HepG2 (cell line): Measurements from ENCODE around the gene CHID1. TPM values are rescaled to one million over a fixed set of nuclear protein-coding genes. Genes with fewer than 3 reads are reported as not detected.

Experiments
- ARHGAP35 ChIP-seq: sonication (generic); formaldehyde crosslinking; IDR thresholded peaks from 2 replicates; pipeline ENCODE4 v1.9.0; 2022; ENCODE audit warnings: mild to moderate bottlenecking, inconsistent platforms, moderate library complexity, missing genetic modification reagents, borderline replicate concordance
- CBX5 ChIP-seq: sonication (generic); formaldehyde crosslinking; IDR thresholded peaks from 2 replicates; pipeline ENCODE4 v1.4.0; 2020; ENCODE audit warnings: missing genetic modification reagents, borderline replicate concordance
- CENPT ChIP-seq: sonication (generic); formaldehyde crosslinking; IDR thresholded peaks from 2 replicates; pipeline ENCODE4 v1.8.0; 2022; ENCODE audit warnings: low read depth, mild to moderate bottlenecking, moderate library complexity, missing genetic modification reagents
- HNF4A ChIP-seq: sonication (generic); formaldehyde crosslinking; IDR thresholded peaks from 2 replicates; pipeline ENCODE4 v1.4.0; 2020; ENCODE audit warnings: missing genetic modification reagents
- PITX1 ChIP-seq: sonication (generic); formaldehyde crosslinking; IDR thresholded peaks from 2 replicates; pipeline ENCODE4 v1.5.1; 2020; ENCODE audit warnings: mild to moderate bottlenecking, missing genetic modification reagents
- TAF1 ChIP-seq: sonication (generic); formaldehyde crosslinking; IDR thresholded peaks from 2 replicates; pipeline ENCODE4 v1.4.0; 2020; ENCODE audit warnings: missing genetic modification reagents
- ZFP37 ChIP-seq: sonication (generic); formaldehyde crosslinking; IDR thresholded peaks from 2 replicates; pipeline ENCODE4 v1.4.0; 2020; ENCODE audit warnings: missing genetic modification reagents, borderline replicate concordance
- ZNF143 ChIP-seq: sonication (generic); formaldehyde crosslinking; IDR thresholded peaks from 2 replicates; pipeline ENCODE4 v1.4.0; 2020; ENCODE audit warnings: missing genetic modification reagents
- ZNF296 ChIP-seq: sonication (generic); formaldehyde crosslinking; conservative IDR thresholded peaks from 2 replicates; pipeline ENCODE4 v1.5.0; 2020; ENCODE audit warnings: mild to moderate bottlenecking, missing genetic modification reagents
- polyA plus RNA-seq, 8 experiments: library from polyadenylated mRNA; depleted of rRNA in 3 of 8; stranded (reverse) in 7 of 8; unstranded in 1 of 8; fragments of >200 nt; fragmentation: Illumina TruSeq in 4 of 8; extraction: Trizol in 4 of 8; gene quantifications; 2 replicates each; pipeline versions ENCODE4 v1.2.1 to v1.2.3, GENCODE V29; 2011 to 2016; ENCODE audit warnings: low read depth in 4 of 8, missing spikeins in 1 of 8, mixed read lengths in 1 of 8; ENCODE audit not compliant: insufficient read depth in 1 of 8
- total RNA-seq, 5 experiments: library from RNA; depleted of rRNA; stranded (reverse); fragments of >200 nt; fragmentation: Illumina TruSeq; extraction: Trizol; gene quantifications; 2 replicates each; pipeline ENCODE4 v1.2.3, GENCODE V29; 2016; ENCODE audit warnings: low read depth in 1 of 5
- TF ChIP-seq, protein P1 (sequence below), 2 experiments: fragments of 450-650 bp in 1 of 2; sonication (generic) in 1 of 2; formaldehyde crosslinking in 1 of 2; IDR thresholded peaks; 2 replicates each; pipeline versions ENCODE4 v1.6.1 to v1.8.0; 2016 to 2022; ENCODE audit warnings: antibody characterized with exemption in 1 of 2, mild to moderate bottlenecking in 1 of 2, missing genetic modification reagents in 1 of 2
- TF ChIP-seq, protein P2 (sequence below): IDR thresholded peaks from 2 replicates; pipeline ENCODE4 v1.6.1; 2016; ENCODE audit warnings: mild to moderate bottlenecking
- TF ChIP-seq, protein P3 (sequence below): sonication (generic); formaldehyde crosslinking; IDR thresholded peaks from 2 replicates; pipeline ENCODE4 v1.4.0; 2020; ENCODE audit warnings: missing genetic modification reagents, mild to moderate bottlenecking, borderline replicate concordance
- TF ChIP-seq, protein P4 (sequence below): conservative IDR thresholded peaks from 2 replicates; pipeline ENCODE4 v1.6.1; 2018; ENCODE audit warnings: missing genetic modification reagents

Gene CHID1
- total and polyA plus RNA-seq, 2 of the 13 experiments (the other 11 are each of a cell fraction or from before 2014, with no cell fraction given), result 65.1 to 93.6 TPM

GRCh38 chr11:827146-827896 is 83.3 kb downstream of the CHID1 start (continued):
- TF ChIP-seq, protein P1, sequence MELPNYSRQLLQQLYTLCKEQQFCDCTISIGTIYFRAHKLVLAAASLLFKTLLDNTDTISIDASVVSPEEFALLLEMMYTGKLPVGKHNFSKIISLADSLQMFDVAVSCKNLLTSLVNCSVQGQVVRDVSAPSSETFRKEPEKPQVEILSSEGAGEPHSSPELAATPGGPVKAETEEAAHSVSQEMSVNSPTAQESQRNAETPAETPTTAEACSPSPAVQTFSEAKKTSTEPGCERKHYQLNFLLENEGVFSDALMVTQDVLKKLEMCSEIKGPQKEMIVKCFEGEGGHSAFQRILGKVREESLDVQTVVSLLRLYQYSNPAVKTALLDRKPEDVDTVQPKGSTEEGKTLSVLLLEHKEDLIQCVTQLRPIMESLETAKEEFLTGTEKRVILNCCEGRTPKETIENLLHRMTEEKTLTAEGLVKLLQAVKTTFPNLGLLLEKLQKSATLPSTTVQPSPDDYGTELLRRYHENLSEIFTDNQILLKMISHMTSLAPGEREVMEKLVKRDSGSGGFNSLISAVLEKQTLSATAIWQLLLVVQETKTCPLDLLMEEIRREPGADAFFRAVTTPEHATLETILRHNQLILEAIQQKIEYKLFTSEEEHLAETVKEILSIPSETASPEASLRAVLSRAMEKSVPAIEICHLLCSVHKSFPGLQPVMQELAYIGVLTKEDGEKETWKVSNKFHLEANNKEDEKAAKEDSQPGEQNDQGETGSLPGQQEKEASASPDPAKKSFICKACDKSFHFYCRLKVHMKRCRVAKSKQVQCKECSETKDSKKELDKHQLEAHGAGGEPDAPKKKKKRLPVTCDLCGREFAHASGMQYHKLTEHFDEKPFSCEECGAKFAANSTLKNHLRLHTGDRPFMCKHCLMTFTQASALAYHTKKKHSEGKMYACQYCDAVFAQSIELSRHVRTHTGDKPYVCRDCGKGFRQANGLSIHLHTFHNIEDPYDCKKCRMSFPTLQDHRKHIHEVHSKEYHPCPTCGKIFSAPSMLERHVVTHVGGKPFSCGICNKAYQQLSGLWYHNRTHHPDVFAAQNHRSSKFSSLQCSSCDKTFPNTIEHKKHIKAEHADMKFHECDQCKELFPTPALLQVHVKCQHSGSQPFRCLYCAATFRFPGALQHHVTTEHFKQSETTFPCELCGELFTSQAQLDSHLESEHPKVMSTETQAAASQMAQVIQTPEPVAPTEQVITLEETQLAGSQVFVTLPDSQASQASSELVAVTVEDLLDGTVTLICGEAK (IDR thresholded peaks at IDR 0.05), result no peak
- TF ChIP-seq, protein P1 (CRISPR knock-in tag; IDR thresholded peaks at IDR 0.05), result peak; percentile 64; the same call in 1 of the 2 replicates
- TF ChIP-seq, protein P2, sequence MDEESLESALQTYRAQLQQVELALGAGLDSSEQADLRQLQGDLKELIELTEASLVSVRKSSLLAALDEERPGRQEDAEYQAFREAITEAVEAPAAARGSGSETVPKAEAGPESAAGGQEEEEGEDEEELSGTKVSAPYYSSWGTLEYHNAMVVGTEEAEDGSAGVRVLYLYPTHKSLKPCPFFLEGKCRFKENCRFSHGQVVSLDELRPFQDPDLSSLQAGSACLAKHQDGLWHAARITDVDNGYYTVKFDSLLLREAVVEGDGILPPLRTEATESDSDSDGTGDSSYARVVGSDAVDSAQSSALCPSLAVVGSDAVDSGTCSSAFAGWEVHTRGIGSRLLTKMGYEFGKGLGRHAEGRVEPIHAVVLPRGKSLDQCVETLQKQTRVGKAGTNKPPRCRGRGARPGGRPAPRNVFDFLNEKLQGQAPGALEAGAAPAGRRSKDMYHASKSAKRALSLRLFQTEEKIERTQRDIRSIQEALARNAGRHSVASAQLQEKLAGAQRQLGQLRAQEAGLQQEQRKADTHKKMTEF, result peak; percentile 83
- TF ChIP-seq, protein P3, sequence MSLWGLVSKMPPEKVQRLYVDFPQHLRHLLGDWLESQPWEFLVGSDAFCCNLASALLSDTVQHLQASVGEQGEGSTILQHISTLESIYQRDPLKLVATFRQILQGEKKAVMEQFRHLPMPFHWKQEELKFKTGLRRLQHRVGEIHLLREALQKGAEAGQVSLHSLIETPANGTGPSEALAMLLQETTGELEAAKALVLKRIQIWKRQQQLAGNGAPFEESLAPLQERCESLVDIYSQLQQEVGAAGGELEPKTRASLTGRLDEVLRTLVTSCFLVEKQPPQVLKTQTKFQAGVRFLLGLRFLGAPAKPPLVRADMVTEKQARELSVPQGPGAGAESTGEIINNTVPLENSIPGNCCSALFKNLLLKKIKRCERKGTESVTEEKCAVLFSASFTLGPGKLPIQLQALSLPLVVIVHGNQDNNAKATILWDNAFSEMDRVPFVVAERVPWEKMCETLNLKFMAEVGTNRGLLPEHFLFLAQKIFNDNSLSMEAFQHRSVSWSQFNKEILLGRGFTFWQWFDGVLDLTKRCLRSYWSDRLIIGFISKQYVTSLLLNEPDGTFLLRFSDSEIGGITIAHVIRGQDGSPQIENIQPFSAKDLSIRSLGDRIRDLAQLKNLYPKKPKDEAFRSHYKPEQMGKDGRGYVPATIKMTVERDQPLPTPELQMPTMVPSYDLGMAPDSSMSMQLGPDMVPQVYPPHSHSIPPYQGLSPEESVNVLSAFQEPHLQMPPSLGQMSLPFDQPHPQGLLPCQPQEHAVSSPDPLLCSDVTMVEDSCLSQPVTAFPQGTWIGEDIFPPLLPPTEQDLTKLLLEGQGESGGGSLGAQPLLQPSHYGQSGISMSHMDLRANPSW (CRISPR knock-in tag), result no peak
- TF ChIP-seq CBX5 (CRISPR knock-in tag) (peak; percentile 86; the same call in 1 of the 2 replicates), ZNF296 (CRISPR knock-in tag) (peak; percentile 83), ARHGAP35 (CRISPR knock-in tag) (peak; percentile 70; the same call in 1 of the 2 replicates), ZNF143 (no peak), PITX1 (CRISPR knock-in tag) (0 out of 2 replicates have a peak, but pooled peaks have one; percentile 54), CENPT (CRISPR knock-in tag) (no peak), TAF1 (CRISPR knock-in tag) (peak; percentile 67), ZFP37 (CRISPR knock-in tag) (no peak), HNF4A (CRISPR knock-in tag) (peak; percentile 34)
- TF ChIP-seq, protein P4, sequence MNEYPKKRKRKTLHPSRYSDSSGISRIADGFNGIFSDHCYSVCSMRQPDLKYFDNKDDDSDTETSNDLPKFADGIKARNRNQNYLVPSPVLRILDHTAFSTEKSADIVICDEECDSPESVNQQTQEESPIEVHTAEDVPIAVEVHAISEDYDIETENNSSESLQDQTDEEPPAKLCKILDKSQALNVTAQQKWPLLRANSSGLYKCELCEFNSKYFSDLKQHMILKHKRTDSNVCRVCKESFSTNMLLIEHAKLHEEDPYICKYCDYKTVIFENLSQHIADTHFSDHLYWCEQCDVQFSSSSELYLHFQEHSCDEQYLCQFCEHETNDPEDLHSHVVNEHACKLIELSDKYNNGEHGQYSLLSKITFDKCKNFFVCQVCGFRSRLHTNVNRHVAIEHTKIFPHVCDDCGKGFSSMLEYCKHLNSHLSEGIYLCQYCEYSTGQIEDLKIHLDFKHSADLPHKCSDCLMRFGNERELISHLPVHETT (CRISPR knock-in tag), result peak; percentile 54; the same call in 1 of the 2 replicates
